HL-60/S4 treated with retinoic acid at 250 ng/mL for 4 days and 3 days (cell line): ENCODE measurements around the gene LARP4.
"Not testable (repeated sequence)": the region's sequence is repeated elsewhere in the genome, so short reads cannot be mapped to it uniquely, and the experiment has no call there.

Source experiments
- in situ Hi-C: fragments of 300-500 bp; cut with MboI; formaldehyde crosslinking; loops from 2 replicates; pipeline ENCODE4 v1.7.0; 2022; ENCODE audit warnings: low sequenced_read_pairs

The LARP4 gene

DNA sequence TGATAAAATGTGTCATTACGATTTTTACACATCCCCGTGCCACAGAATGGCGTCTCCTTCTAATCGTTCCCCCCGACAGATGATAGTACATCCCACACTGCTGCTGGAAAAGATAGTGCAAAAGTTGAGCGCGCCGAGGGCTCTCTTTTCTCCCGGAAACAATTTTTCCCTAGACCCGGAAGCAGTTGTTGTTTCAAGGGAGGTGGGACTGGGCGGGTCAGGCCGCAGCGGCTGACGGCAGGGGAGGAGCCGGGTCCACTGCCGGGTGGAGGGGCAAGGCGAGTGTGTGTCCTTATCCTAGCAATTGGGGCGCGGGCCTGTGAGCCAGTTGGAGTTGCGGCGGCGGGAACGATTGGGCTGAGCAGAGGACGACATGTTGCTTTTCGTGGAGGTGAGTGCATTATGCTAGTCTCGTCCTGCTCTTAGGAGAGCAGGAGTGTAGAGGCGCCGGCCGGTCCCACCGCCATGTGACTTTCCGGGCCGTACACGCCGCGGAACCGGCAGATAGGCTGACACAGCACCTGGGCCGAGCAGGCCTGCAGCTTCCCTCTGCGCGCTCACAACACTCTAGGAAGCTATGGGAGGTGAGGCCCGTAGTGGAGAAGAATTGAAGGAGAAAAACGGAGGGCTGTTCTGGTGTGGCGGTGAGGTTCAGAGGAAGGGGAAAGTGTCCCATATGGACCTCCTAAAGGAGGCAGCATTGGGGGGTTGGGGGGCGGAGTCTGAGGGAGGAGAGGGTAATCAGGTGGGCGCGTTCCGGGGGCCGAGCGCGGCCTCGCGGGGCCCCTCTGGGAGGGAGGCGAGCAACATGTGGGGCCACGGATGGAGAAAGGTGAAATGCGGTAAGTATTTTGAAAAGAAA, at the start of gene LARP4:
TSS of gene LARP4 (plus strand) at position 248 of the 862 bp plus-strand sequence. CDS start at position 374, 126 bp downstream.
- in situ Hi-C loops = no loop called here

DNA sequence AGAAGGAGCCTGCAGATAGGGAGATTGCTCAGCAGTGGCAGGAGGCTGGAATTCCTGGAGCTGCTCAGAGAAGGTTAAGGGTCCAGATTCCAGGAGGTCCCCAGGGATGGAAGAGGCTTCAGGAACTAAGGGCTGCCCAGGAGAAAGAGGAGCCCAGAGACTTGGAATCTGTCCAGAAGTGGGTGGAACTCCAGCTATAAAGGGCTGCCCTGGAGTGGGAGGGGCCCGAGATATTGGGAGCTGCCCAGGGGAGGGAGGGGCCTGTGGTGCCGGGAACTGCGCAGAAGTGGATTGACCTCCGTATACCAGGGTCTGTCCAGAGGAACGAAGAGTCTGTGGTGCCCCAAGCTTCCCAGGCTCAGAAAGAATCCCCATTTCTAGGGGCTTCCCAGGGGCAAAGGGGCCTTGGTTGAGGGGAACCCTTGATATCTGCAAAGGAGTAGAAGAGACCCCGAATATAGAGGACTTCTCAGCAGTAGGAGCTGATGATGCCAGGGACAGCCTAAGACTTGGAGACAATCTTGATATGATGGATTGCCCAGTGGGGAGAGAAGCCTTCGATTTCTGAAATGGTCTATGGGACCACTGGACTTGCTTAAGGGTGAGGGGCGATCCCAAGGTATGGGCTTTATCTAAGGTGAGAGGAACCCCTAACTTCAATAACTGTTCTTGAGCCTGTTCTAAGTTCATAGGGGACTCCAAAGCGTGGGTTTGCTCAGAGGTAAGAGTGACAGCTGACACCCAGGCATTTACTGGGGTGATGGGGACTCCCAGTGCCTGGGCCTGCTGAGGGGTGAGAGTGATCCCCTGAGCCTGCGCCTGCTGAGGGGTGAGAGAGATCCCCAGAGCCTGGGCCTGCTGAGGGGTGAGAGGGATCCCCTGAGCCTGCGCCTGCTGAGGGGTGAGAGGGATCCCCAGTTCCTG, 49.3 kb upstream of the LARP4 start:
- in situ Hi-C loops = no loop called here

DNA sequence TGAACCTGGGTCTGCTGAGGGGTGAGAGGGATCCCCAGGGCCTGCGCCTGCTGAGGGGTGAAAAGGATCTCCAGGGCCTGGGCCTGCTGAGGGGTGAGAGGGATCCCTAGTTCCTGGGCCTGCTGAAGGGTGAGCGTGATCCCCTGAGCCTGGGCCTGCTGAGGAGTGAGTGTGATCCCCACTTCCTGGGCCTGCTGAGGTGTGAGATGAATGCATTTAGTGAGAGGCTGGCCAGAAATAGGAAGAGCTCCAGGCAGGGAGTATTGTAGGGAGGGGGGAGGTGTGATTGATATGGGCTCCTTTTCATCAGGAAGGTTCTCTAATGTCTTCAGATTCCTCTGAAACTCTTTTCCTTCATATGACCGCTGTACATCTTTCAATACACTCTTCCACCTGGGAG, 47.3 kb upstream of the LARP4 start:
- in situ Hi-C loops = no loop called here

DNA sequence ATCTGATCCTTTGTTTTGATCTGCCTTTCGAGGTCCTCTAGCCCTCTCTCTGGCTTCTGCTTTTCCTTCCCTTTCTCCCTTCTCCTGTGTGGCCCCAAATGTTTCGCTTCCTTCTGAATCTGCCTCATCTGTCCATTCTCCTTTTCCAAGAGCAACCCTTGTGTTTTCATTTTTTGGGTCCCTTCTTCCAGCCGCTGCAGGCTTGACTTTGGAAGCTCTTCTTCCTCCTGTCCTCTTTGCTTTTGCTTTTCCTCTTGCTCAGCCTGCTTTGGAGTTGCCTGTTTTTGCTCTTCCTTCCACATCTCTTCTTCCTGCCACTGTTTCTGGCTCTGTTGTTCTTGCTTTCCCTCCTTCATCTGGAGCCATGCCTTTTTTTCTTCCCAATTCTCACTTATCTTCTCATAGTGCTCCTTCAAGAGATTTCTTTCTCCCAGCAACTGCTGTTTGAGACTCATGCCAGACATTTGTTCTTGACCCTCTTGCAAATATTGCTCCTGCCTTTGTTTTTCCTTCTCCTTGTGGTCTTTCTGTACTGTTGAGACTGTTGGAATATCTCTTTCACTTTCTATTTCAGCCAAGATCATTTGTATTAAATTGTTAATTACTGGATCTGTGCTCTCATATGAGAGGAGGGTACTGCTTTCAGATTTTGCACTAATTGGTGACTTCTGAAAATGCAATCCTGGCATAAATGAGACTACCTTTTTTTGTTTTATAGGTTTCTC, 46.7 kb upstream of the LARP4 start:
- in situ Hi-C loops = no loop called here

DNA sequence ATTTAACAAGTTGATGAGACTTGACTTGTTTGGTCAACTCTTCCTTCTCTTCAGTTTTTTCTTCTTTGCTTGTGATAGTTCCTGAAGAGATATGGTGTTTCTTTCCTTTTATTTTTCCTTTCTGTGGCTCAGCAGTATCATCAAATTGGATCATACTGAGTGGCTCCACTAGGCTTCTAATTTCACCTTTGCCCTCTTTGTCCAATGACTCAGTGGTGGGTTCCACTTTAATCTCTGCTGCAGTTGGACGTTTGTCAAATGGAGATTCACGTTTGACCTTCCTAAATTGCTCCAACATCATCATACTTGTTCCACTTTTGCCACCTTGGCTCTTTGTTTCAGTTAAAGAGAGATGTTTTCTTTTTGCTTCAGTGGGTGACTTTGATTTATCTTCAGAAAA, 45.8 kb upstream of the LARP4 start:
- in situ Hi-C loops = no loop called here

DNA sequence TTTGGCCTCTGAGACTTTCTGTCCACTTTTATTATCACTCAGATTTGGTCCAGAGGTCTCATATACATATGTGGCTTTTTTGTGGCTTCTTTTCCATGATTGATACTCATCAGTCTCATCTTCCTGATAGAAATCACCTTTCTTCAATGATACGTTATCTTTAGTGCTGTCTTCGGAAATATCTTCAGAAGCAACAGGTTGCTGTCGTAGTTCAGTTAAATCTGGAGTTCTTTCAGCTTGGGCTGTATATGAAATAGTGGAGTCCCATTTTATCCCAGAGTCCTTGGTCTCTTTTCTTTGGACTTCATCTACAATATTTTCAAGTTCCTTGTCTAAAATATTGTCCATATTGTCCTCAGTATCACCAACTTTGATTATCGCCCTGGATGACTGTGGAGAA, 45.3 kb upstream of the LARP4 start:
- in situ Hi-C loops = no loop called here

DNA sequence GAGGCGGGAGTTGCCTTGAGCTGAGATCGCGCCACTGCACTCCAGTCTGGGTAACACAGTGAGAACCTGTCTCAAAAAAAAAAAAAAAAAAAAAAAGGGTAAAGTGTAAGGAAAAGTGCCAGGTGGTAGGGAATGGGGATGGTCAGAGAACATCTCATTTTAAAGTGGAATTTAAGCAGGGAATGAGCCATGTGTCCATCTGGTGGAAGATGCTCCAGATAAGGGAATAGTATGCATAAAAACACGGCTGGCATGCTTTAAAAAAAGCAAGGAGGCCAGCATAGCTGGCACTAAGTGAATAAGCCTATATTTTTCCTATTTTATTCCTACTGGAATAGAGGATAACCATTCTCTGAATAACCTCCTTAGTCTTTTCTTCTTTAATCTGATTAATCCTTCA, 38.0 kb upstream of the LARP4 start:
- in situ Hi-C loops = no loop called here

DNA sequence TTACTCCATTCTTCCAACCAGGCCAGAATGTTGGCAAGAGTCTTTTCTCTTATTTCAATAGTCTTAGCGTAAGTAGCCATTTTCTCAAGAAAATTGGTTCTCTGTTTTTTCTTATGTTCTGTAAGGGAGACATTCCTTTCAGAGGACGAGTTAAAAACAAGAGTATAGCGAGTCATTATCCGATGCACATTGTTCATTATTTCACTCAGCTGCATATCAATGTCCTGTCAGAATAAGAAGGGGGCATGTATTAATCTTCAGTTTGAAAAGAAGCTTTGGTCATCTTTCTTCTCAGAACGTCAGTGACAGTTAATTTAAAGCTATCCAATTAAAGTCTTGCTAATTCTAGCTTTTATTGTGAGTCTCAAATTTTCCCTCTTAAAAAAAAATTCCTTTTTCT, 37.5 kb upstream of the LARP4 start:
- in situ Hi-C loops = no loop called here

DNA sequence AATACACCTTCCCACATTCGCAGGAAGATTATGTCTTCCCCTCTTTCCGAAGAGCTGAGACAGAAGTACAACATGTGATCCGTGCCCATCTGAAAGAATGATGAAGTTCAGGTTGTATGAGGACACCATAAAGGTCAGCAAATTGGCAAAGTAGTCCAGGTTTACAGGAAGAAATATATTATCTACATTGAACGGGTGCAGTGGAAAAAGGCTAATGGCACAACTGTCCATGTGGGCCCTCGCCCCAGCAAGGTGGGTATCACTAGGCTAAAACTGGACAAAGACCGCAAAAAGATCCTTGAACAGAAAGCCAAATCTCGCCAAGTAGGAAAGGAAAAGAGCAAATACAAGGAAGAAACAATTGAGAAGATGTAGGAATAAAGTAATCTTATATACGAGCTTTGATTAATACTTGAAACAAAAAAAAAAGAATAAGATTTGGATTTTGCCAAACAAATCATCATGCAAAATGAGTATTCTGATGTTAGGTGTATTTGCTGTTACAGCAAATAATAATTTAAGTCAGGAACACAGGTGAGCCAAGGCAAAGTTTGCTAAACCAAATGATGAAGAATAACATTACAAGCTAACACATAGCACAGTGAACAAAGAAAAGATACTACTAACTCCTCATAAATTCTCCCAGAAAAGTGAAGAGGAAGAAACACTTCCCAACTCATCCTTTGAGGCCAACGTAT, 34.8 kb upstream of the LARP4 start:
- in situ Hi-C loops = no loop called here

DNA sequence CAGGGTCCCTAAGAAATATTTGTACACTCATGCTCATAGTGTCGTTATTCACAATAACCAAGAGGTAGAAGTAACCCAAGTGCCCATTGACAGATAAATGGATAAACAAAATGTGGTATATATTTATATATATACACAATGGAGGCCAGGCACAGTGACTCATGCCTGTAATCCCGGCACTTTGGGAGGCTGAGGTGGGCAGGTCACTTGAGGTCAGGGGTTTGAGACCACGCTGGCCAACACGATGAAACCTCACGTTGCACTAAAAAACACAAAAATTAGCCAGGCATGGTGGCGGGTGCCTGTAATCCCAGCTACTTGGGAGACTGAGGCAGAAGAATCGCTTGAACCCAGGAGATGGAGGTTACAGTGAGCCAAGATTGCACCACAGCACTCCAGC, 30.0 kb upstream of the LARP4 start:
- in situ Hi-C loops = not testable (repeated sequence)

DNA sequence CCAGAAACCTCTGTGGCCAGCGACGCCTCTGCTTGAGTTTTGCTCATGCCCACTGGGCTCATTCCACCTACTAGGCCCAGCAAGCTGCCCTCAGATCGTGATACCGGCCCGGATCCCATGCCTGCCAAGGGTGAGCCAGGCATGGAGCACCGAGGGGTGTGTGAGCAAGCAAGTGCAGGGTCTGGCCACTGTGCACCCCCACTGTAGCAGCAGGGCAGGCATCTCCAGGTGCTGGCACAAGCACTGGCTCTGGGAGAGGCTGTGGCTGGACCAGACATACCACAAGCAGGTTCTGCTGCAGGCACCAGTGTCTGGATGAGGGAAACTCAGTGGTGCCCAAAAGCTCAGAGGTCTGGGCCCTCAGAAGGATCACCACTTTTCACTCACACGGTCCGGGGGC, 24.9 kb upstream of the LARP4 start:
- in situ Hi-C loops = no loop called here

DNA sequence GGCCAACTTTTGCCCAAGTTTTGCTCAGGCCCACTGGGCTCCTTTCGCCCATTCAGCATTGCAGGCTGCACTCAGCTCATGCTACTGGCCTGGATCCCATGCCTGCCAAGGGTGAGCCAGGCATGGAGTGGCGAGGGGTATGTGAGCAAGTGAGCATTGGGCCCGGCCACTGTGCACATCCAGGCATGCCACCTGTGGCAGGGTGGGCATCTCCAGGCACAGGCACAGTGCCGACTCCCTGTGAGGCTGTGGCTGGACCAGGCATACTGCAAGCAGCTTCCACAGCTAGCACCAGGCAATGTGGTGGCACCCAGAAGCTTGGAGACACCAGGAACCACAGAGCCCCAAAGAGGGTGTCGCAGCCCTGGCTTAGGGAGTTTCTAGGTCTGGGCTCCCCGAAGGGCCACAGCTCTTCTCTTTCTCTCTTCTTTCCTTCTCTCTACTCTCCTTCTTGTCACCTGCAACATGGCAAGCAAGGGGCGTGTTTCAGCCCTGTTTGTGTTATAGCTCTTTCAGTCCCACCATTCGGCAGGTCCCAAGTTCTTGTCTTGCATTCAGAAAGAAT, 19.8 kb upstream of the LARP4 start:
- in situ Hi-C loops = no loop called here

DNA sequence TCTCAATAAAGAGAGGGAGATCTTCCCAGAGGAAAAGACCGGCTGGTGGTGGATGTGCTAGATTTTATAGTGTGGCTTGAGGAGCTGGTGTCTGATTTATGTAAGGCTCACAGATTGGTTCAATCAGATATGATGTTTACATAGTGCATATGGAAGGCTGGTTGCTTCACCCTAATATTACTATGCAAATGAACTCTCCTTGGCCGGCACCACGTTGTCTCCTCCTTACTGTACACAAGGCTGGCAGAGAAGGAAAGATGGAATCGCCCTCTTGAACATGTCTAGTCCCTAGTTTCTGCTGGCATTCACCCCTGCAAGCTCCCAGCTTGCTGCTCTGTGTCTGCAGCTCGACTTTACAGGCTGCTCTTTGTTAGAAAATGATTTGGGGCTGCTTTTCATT, 13.2 kb upstream of the LARP4 start:
- in situ Hi-C loops = no loop called here

DNA sequence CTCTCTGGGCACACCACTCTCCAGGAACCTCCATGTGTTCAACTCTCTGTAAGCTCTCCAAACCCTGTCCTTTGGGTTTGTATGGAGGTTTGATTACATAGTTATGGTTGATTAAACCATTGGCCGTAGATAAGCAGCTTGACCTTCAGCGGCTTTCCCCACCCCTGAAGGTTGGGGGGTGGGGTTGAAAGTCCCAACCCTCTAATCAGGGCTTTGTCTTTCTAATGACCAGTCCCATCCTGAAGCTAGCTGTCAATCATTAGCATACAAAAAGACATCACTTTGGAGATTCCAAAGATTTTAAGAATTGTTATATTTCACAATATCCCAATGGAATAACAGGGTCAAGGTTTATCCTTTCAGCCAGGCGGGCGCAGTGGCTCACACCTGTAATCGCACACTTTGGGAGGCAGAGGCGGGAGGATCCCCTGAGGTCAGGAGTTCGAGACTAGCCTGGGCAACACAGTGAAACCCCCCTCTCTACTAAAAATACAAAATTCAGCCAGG, 12.7 kb upstream of the LARP4 start:
- in situ Hi-C loops = no loop called here

DNA sequence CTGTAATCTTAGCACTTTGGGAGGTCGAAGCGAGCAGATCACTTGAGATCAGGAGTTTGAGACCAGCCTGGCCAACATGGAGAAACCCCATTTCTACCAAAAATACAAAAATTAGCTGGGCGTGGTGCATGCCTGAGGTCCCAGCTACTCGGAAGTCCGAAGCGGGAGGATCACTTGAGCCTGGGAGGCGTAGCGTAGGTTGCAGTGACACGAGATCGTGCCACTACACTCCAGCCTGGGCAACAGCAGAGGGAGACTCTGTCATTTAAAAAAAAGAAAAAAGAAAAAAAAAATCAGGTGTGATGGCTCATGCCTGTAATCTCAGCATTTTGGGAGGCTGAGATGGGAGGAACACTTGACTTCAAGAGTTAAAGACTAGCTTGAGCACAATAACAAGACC, 11.9 kb upstream of the LARP4 start:
- in situ Hi-C loops = not testable (repeated sequence)

DNA sequence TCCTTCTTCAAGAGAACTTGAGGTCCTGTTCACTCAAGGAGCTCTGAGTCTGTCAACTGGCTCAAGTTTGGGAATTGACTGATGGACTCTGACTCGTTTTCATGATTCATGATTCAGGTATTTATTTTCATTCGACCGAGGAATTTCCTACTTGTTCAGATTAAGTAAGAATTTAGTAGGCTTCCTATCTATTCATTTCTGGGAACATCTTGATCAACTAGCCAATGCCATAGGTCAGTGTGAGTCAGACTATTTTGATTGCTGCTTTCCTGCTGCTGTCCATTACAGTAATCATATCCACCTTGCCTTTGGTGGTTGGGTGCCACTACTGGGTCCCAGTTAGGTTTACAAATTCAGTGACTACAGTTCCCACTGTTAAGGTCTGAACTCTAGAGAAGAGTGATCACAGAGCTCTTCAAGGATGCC, 10.4 kb upstream of the LARP4 start:
- in situ Hi-C loops = no loop called here

DNA sequence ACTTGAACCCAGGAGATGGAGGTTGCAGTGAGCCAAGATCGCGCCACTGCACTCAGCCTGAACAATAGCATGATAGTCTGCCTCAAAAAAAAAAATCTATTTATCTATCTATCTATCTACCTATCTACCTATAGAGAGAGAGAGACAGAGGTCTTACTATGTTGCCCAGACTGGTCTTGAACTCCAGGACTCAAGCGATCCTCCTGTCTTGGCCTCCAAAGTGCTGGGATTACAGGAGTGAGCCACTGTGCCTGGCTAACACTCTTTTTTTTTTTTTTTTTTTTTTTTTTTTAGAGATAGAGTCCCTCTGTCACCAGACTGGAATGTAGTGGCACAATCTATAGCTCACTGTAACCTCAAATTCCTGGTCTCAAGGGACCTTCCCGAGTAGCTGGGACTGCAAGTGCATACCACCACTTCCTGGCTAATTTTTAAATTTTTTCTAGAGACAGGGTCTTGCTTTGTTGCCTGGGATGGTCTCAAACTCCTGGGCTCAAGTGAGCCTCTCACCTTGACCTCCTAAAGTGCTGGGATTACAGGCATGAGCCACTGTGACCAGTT, 6.1 kb upstream of the LARP4 start:
- in situ Hi-C loops = no loop called here

DNA sequence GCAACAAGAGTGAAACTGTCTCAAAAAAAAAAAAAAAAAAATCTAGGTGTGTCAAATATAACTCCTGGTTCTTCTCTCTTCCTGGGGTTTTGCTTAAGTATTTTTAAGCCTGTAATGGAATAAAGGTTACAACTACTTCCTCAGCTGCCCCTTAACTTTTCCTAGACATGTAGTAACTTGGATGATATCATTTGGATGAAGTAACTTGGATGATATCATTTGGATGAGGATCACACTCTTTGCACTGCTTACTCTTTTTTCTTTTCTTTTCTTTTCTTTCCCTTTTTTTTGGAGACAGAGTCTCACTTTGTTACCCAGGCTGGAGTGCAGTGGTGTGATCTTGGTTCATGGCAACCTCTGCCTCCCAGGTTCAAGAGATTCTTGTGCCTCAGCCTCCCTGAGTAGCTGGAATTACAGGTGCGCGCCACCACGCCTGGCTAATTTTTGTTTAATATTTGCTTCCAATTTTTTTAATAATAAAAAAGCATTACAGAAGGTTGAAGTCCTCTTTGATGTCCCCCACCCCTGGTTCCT, 3.5 kb upstream of the LARP4 start:
- in situ Hi-C loops = no loop called here

DNA sequence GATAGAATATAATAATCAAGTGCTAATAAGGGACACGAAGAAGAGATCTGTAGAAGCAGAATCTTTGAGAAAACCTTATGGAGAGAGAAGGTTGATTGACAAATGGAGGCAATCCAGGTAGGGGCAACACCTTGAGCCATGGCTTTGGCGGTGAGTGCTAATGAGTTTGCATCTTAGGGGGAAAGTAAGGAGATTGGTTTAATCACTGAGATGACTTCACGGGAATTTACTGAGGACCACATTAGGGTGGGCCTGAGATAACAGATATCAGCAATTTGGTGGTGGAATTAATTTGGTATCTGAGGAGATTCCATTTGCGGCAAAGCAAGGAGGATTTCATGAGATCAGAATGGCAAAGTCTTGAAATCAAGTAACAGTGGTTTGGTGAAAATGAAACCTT, 1.8 kb upstream of the LARP4 start:
- in situ Hi-C loops = no loop called here
